CD4-positive, alpha-beta memory T cell (primary cell): ENCODE results near the gene BABAM1. TPM values are rescaled to one million over a fixed set of nuclear protein-coding genes. Genes with fewer than 3 reads are reported as not detected.

Source experiments
- CTCF ChIA-PET: fragments of 350-600 bp; sonication (Branson Sonifier 250); formaldehyde crosslinking; loops from one replicate; lab custom pipeline; 2021; ENCODE audit warnings: inconsistent platforms; ENCODE audit not compliant: partially characterized antibody; lab: Charles Lee
- POLR2A ChIA-PET: fragments of 350-600 bp; sonication (Branson Sonifier 250); formaldehyde crosslinking; loops from one replicate; lab custom pipeline; 2021; ENCODE audit not compliant: partially characterized antibody; lab: Charles Lee
- DNase-seq, 5 donors: peaks; one replicate each; pipeline versions ENCODE4 v3.0.0 to v3.0.0-alpha.2; 2020 to 2022; ENCODE audit warnings: mixed read lengths in 1 of 5
- H3K27ac ChIP-seq: one replicate; pipeline ENCODE4 v1.7.0; 2013; ENCODE audit warnings: low read depth, low read length
- H3K27me3 ChIP-seq: 2 replicates; pipeline ENCODE4 v1.7.0; 2013; ENCODE audit warnings: mild to moderate bottlenecking, low read length, moderate library complexity; ENCODE audit not compliant: insufficient read depth
- H3K36me3 ChIP-seq: 2 replicates; pipeline ENCODE4 v1.7.0; 2013; ENCODE audit warnings: mild to moderate bottlenecking, low read length, moderate library complexity; ENCODE audit not compliant: insufficient read depth
- H3K4me1 ChIP-seq: 2 replicates; pipeline ENCODE4 v1.7.0; 2013; ENCODE audit warnings: mild to moderate bottlenecking, low read length, moderate library complexity; ENCODE audit not compliant: insufficient read depth
- H3K4me3 ChIP-seq, 2 donors: one replicate each; pipeline ENCODE4 v1.7.0; 2013; ENCODE audit warnings: low read length in 2 of 2, mild to moderate bottlenecking in 1 of 2
- H3K9me3 ChIP-seq, 2 donors: one replicate each; pipeline ENCODE4 v1.7.0; 2013; ENCODE audit warnings: low read length in 2 of 2, control low read depth in 1 of 2; ENCODE audit not compliant: control insufficient read depth in 1 of 2
- H3K27ac Mint-ChIP-seq, 7 donors: one replicate each; pipeline ENCODE4 v1.8.0; 2020 to 2021; ENCODE audit warnings: mixed read lengths in 7 of 7, mild to moderate bottlenecking in 6 of 7, inconsistent platforms in 3 of 7, moderate library complexity in 3 of 7
- H3K27me3 Mint-ChIP-seq, 2 donors: one replicate each; pipeline ENCODE4 v1.8.0; 2020 to 2021; ENCODE audit warnings: mixed read lengths in 2 of 2
- H3K36me3 Mint-ChIP-seq, 2 donors: one replicate each; pipeline ENCODE4 v1.8.0; 2020 to 2021; ENCODE audit warnings: mixed read lengths in 2 of 2, inconsistent platforms in 1 of 2, mild to moderate bottlenecking in 1 of 2
- H3K4me1 Mint-ChIP-seq, 4 donors: one replicate each; pipeline ENCODE4 v1.8.0; 2020 to 2021; ENCODE audit warnings: mixed read lengths in 4 of 4, mild to moderate bottlenecking in 1 of 4
- H3K4me3 Mint-ChIP-seq, 8 donors: one replicate each; pipeline ENCODE4 v1.8.0; 2020 to 2021; ENCODE audit warnings: mixed read lengths in 8 of 8, mild to moderate bottlenecking in 7 of 8, moderate library complexity in 6 of 8, inconsistent platforms in 3 of 8
- H3K9me3 Mint-ChIP-seq, 8 donors: one replicate each; pipeline ENCODE4 v1.8.0; 2020 to 2021; ENCODE audit warnings: mixed read lengths in 8 of 8, mild to moderate bottlenecking in 5 of 8, inconsistent platforms in 3 of 8, moderate library complexity in 1 of 8
- intact Hi-C: fragments of 100-400 bp; cut with micrococcal nuclease; formaldehyde crosslinking; loops from one replicate; pipeline ENCODE4 v1.15.1; 2023
- polyA plus RNA-seq, 2 donors: library from polyadenylated mRNA; unstranded; fragments of 300-500 nt; fragmentation: Illumina TruSeq; gene quantifications; one replicate each; pipeline ENCODE4 v1.2.3, GENCODE V29; 2021
- total RNA-seq, 2 experiments: library from RNA; stranded (reverse); gene quantifications; one replicate each; pipeline ENCODE4 v1.2.3, GENCODE V29; 2021

BABAM1 gene
- total and polyA plus RNA-seq, 4 experiments from 2014 or later = 92.0 to 171 (median 107) TPM

DNA sequence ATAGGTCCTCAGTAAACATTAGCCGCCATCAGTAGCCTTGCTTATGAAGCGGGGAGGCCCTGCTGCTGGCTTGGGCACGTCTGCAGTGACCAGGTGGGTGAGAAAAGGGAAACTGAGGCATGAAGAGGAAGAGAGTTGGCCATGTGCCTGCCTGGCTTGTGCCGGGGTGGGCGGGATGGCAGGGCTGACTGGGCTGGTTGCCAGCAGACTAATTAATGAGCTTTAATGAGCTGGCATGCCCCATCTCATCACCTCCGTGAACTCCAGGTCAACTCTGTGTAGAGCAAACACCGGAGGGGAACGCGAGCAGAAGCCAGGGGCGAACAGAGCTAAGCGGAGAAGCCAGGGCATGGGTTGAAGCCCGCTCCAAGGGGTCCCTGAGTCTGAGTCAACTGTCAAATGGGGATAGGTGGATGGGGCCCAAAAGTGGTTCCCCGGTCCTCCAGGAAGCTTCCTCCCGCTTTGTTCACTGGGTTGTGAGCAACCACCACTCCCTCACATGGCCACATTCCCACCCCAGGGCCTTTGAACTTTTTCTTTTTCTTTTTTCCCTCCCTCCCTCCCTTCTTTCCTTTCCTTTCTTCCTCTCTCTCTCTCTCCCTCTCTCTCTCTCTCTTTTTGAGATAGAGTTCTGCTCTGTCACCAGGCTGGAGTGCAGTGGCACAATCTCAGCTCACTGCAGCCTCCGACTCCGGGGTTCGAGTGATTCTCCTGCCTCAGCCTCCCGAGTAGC lies 30.3 kb upstream of the BABAM1 start:
- ChIA-PET POLR2A (interaction anchor here (0.5 to 4.1 kb wide), 4 partner anchors 10 to 62 kb away, joined by 3 to 53 read pairs (median 28); partner anchors contain the start of genes OCEL1 and USE1), CTCF (interaction anchor here (0.8 to 3.0 kb wide), 6 partner anchors 11 to 169 kb away, joined by 3 to 20 read pairs (median 8); partner anchors contain the start of genes ANKLE1 and OCEL1)
- intact Hi-C loops = no loop called here
- Histone ChIP-seq H3K27me3 (no peaks in the 10 kb centered on the region), H3K4me1 (peaks cover 20% of the 10 kb centered on the region), H3K4me3 (no peak overlapping the region), H3K9me3 (no peaks in the 10 kb centered on the region), H3K27ac (no peak overlapping the region), H3K36me3 (no peaks in the 10 kb centered on the region)
- no peak for DNase-seq
- Mint-ChIP-seq H3K9me3 (peaks cover 0 to 2% (median 0%) of the 10 kb centered on the region in 8 donors), H3K36me3 (peaks cover 0 to 5% of the 10 kb centered on the region in 2 donors), H3K27ac (peak overlapping the region in 5 of 7 donors; percentile 22 to 70 (median 35)), H3K27me3 (no peaks in the 10 kb centered on the region), H3K4me3 (peak overlapping the region in 4 of 8 donors; percentile 33 to 54 (median 46)), H3K4me1 (peaks cover 2 to 28% (median 6%) of the 10 kb centered on the region in 4 donors)

DNA sequence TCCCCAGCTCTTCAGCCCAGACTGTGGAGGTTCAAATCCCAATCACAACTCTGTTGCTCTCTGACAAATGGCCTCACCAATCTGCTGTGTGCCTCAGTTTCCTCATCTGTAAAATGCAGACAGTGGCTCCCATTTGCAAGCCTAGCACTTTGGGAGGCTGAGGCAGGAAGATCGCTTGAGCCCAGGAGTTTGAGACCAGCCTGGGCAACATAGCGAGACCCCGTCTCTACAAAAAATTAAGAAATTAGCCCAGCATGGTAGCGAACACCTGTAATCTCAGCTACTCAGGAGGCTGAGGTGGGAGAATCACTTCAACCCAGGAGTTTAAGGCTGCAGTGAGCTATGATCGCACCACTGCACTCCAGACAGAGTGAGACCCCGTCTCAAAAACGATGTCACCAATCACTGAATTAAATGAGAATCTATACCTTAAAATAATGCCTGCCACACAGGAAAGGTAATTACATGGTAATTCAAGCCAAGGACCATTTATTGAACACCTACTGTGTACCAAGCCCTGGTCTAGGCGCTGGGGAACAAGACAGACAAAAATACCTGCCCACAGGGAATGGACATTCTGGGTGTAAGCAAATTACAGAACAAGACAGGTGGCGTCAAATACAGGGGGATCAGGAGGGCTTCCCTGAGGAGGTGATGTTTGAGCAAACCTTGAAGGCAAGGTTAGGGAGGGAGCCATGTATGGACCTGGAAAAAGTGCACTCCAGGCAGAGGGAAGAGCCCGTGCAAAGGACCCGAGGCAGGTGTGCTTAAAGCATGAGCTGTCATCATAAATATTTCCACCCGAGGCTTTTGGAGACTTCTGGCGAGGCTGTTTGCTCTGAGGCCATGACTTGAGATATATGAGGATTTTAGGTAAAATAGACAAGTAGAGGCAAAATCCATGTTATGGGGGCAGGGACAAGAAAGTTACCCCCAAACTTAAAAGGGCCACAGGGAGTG lies 29.2 kb upstream of the BABAM1 start:
- Histone ChIP-seq H3K36me3 (no peaks in the 10 kb centered on the region), H3K9me3 (no peaks in the 10 kb centered on the region), H3K27ac (no peak overlapping the region), H3K27me3 (no peaks in the 10 kb centered on the region), H3K4me3 (no peak overlapping the region), H3K4me1 (peaks cover 20% of the 10 kb centered on the region)
- ChIA-PET POLR2A (interaction anchor here (3.9 to 4.1 kb wide), 2 partner anchors 11 to 23 kb away, joined by 51 to 53 read pairs; partner anchors contain the start of genes OCEL1 and USE1), CTCF (interaction anchor here (0.8 to 1.4 kb wide), 4 partner anchors 12 to 112 kb away, joined by 3 read pairs; partner anchors contain the start of gene ANKLE1)
- Mint-ChIP-seq H3K9me3 (peaks cover 0 to 2% (median 0%) of the 10 kb centered on the region in 8 donors), H3K27ac (peak overlapping the region in 1 of 7 donors; percentile 70), H3K4me1 (peaks cover 2 to 20% (median 7%) of the 10 kb centered on the region in 4 donors), H3K27me3 (no peaks in the 10 kb centered on the region), H3K36me3 (no peaks in the 10 kb centered on the region), H3K4me3 (peak overlapping the region in 3 of 8 donors; percentile 21 to 49 (median 39))
- DNase-seq = no peak
- intact Hi-C loops = no loop called here

DNA sequence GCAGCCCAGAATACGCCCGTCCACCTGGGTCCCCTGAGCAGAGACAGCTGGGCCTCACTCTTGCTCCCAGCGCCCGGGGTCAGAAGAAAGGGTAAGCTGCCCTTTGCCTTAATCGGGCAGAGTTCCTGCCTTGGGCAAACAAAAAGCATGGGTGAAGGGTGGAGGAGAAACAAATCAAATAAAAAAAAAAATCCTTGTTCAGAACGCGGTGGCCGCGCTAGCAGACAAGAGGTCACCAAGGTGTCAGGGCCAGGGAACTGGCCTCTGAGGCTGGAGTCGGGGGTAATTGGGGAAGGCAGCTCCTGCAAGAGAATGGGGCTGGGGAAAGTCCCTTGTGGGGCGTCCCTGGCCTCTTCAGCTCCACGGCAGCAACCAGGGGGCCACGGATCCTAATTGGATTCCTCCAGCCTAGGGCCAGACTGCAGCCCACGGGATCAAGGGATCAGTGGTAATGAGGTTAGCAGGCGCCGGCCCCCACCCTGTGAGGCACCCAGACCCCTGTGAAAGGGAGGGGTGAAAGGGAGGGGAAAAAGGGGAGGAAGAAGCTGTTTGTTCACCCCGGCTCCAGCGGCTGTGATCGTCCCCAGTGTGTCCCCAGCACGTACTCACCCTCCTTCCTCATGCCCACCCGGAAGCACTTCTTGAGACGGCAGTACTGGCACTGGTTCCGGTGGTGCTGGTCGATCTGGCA lies 27.0 kb upstream of the BABAM1 start:
- H3K36me3 Mint-ChIP-seq = no peaks in the 10 kb centered on the region
- H3K27ac Mint-ChIP-seq = peak overlapping the region in 1 of 7 donors; percentile 21
- intact Hi-C loops = no loop called here
- peaks cover 0 to 2% (median 0%) of the 10 kb centered on the region in 8 donors for H3K9me3 Mint-ChIP-seq
- Histone ChIP-seq H3K4me1 (peaks cover 8% of the 10 kb centered on the region), H3K27ac (no peak overlapping the region), H3K9me3 (no peaks in the 10 kb centered on the region), H3K4me3 (no peak overlapping the region), H3K27me3 (no peaks in the 10 kb centered on the region), H3K36me3 (no peaks in the 10 kb centered on the region)
- H3K4me3 Mint-ChIP-seq = no peak overlapping the region
- ChIA-PET POLR2A (interaction anchor here (0.8 to 1.6 kb wide), 3 partner anchors 14 to 27 kb away, joined by 3 to 6 read pairs (median 3); partner anchors contain the start of genes OCEL1 and USE1), CTCF (no interaction called here)
- peaks cover 0 to 2% (median 0%) of the 10 kb centered on the region in 4 donors for H3K4me1 Mint-ChIP-seq
- DNase-seq = no peak
- H3K27me3 Mint-ChIP-seq = no peaks in the 10 kb centered on the region

DNA sequence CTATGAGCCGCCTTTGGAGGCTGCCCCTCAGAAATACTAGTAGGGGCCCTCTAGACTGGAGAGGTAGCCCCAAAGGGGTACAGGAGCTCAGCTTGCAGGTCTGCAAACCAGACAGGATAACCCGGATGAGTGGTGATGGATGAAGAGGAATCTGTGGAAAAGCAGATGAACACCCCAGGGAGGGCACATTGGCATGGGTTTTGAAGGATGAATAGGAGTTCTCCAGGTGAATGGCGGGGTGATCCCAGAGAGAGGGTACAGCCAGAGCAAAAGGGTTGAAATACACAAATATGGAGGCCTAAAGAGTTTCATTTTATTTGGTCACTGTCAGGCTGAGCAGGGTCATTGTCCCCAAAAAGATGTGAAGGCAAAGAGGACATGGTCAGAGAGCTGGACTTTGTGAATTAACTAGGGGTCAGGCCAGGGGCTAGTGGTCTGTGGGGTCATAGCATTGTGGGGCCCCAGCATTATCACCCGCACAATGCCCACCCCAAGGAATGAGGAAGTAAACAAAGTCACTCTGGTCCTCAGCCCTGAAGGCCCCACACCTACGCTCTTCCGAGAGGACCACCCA lies 26.3 kb upstream of the BABAM1 start:
- no peak overlapping the region for H3K4me3 Mint-ChIP-seq
- CTCF ChIA-PET = interaction anchor here (1.2 kb wide), 1 partner anchor 19 kb away, joined by 3 read pairs; no protein-coding TSS in a partner anchor
- Histone ChIP-seq H3K9me3 (no peaks in the 10 kb centered on the region), H3K4me3 (no peak overlapping the region), H3K36me3 (no peaks in the 10 kb centered on the region), H3K27ac (no peak overlapping the region), H3K4me1 (peaks cover 5% of the 10 kb centered on the region), H3K27me3 (no peaks in the 10 kb centered on the region)
- intact Hi-C loops = no loop called here
- H3K27ac Mint-ChIP-seq = peak overlapping the region in 5 of 7 donors; percentile 6 to 78 (median 42)
- DNase-seq = no peak
- POLR2A ChIA-PET = interaction anchor here (0.9 to 1.6 kb wide), 3 partner anchors 15 to 26 kb away, joined by 3 to 8 read pairs (median 6); partner anchors contain the start of genes OCEL1 and USE1
- H3K36me3 Mint-ChIP-seq = no peaks in the 10 kb centered on the region
- H3K4me1 Mint-ChIP-seq = peaks cover 0 to 2% (median 0%) of the 10 kb centered on the region in 4 donors
- H3K9me3 Mint-ChIP-seq = peaks cover 0 to 2% (median 0%) of the 10 kb centered on the region in 8 donors
- no peaks in the 10 kb centered on the region for H3K27me3 Mint-ChIP-seq

DNA sequence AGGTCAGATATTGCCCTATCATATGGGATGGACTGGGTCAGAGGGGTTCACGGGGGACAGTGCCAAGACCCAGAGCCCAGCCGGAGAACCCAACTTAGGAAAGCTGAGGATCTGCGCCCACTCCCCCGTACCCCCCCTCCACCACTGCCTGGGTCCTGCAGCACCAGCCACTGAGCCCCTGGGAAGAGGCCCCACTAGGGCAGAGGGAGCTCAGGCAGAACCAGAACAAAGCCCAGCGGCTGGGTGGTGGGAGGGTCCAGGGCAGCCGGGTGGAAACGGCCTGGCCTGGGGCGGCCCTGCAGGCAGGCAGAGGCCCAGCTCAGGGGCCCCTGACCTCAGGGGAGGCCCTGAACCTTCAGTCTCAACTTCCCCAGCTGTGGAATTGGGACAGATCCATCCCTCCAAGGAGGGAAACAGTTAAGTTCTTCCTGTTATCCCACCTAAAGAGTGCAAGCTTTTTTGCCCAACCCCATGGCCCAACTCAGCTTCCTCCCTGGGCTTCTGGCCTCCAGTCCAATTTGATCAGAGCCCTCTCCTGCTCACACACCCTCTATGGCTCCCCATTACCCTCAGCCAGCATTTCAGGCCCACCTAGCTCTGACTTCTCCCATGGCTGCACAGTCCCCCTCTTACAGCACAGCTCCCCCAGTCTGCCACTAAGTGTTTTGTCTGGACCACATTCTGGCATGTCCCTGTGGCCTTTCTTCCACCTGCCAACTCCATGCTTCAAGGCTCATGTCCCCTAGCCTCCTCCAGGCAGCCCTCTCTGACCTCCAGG lies 24.6 kb upstream of the BABAM1 start:
- CTCF ChIA-PET = interaction anchor here (0.5 to 1.0 kb wide), 2 partner anchors 19 to 174 kb away, joined by 3 to 4 read pairs; no protein-coding TSS in a partner anchor
- no peaks in the 10 kb centered on the region for H3K36me3 Mint-ChIP-seq
- no peaks in the 10 kb centered on the region for H3K27me3 Mint-ChIP-seq
- no peak overlapping the region for H3K4me3 ChIP-seq
- peaks cover 0 to 2% (median 0%) of the 10 kb centered on the region in 8 donors for H3K9me3 Mint-ChIP-seq
- H3K27me3 ChIP-seq = no peaks in the 10 kb centered on the region
- H3K27ac Mint-ChIP-seq = peak overlapping the region in 2 of 7 donors; percentile 63 to 79
- intact Hi-C loops = no loop called here
- no peak overlapping the region for H3K27ac ChIP-seq
- peaks cover 11% of the 10 kb centered on the region for H3K4me1 ChIP-seq
- no peaks in the 10 kb centered on the region for H3K36me3 ChIP-seq
- peak overlapping the region in 3 of 8 donors; percentile 8 to 51 (median 24) for H3K4me3 Mint-ChIP-seq
- no peaks in the 10 kb centered on the region for H3K9me3 ChIP-seq
- no peak for DNase-seq
- peaks cover 0 to 4% (median 3%) of the 10 kb centered on the region in 4 donors for H3K4me1 Mint-ChIP-seq
- POLR2A ChIA-PET = interaction anchor here (0.6 to 1.9 kb wide), 4 partner anchors 8 to 28 kb away, joined by 3 to 9 read pairs (median 4); partner anchors contain the start of genes BABAM1, OCEL1 and USE1
